ENCODE results near the gene DAPP1. TPM values are rescaled to one million over a fixed set of nuclear protein-coding genes. Genes with fewer than 3 reads are reported as not detected.

Gene DAPP1
- total RNA-seq, 1 experiment from 2014 or later: not detected

GRCh38 chr4:99876946-99877345 is 60.3 kb downstream of the DAPP1 start:
- CTCF ChIA-PET: no interaction called here
- intact Hi-C loops (cut with micrococcal nuclease; ENCODE audit: unreplicated experiment): no loop called here
- TF ChIP-seq EZH2 (IDR thresholded peaks at IDR 0.05; ENCODE audit: borderline replicate concordance, low read depth, low read length, poor library complexity, severe bottlenecking): no peak
- no peak for TF ChIP-seq CTCF (conservative IDR thresholded peaks at IDR 0.05; ENCODE audit: low read depth, low read length)

DNA sequence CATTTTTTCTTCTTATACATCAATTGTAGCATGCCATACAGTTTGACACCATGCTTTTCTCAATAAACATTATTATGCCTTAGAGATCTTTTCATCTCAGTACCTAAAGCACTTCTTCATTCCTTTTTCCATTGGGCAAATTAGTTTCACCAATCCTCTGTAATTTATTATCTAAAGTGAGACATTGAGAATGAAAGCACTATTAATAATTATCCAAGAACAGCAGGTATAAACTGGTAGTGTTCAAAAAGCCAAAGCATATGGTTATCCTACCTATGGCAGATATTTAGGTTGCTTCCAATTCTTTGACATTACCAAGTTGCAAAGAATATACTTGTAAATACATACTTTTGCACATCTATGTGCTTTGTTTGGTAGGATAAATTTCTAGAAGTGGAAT is 62.0 kb downstream of the DAPP1 start:
- no peak for DNase-seq (ENCODE audit: low spot score)
- POLR2A ChIA-PET (ENCODE audit: low non-redundant PET): no interaction called here
- Histone ChIP-seq H3K27me3 (replicated peaks; ENCODE audit: insufficient read depth, low read depth, low read length, poor library complexity) (no peaks in the 10 kb centered on the region), H3K9me3 (ENCODE audit: low read depth, low read length, poor library complexity, severe bottlenecking) (no peaks in the 10 kb centered on the region), H3K36me3 (ENCODE audit: insufficient read depth, low read length, poor library complexity, severe bottlenecking) (peaks cover 30% of the 10 kb centered on the region), H3K27ac (ENCODE audit: low read depth, low read length, poor library complexity, severe bottlenecking) (no peak overlapping the region), H3K4me1 (ENCODE audit: insufficient read depth, low read length, poor library complexity, severe bottlenecking) (no peaks in the 10 kb centered on the region), H3K4me3 (ENCODE audit: low read depth, low read length, poor library complexity, severe bottlenecking) (no peak overlapping the region)
- BruUV-seq (replicated peaks): no TSS peak
- TF ChIP-seq CTCF (conservative IDR thresholded peaks at IDR 0.05; ENCODE audit: low read depth, low read length) (no peak), EZH2 (IDR thresholded peaks at IDR 0.05; ENCODE audit: borderline replicate concordance, low read depth, low read length, poor library complexity, severe bottlenecking) (no peak)
- CTCF ChIA-PET: no interaction called here
- intact Hi-C loops (cut with micrococcal nuclease; ENCODE audit: unreplicated experiment): no loop called here

More at GRCh38 chr4:99876946-99877345, 60.3 kb downstream of the DAPP1 start:
- Histone ChIP-seq H3K4me3 (ENCODE audit: low read depth, low read length, poor library complexity, severe bottlenecking) (no peak overlapping the region), H3K27me3 (replicated peaks; ENCODE audit: insufficient read depth, low read depth, low read length, poor library complexity) (no peaks in the 10 kb centered on the region), H3K9me3 (ENCODE audit: low read depth, low read length, poor library complexity, severe bottlenecking) (no peaks in the 10 kb centered on the region), H3K36me3 (ENCODE audit: insufficient read depth, low read length, poor library complexity, severe bottlenecking) (peaks cover 20% of the 10 kb centered on the region), H3K4me1 (ENCODE audit: insufficient read depth, low read length, poor library complexity, severe bottlenecking) (no peaks in the 10 kb centered on the region), H3K27ac (ENCODE audit: low read depth, low read length, poor library complexity, severe bottlenecking) (no peak overlapping the region)
- no TSS peak for BruUV-seq (replicated peaks)
- POLR2A ChIA-PET (ENCODE audit: low non-redundant PET): no interaction called here
- DNase-seq (ENCODE audit: low spot score): no peak

DNA sequence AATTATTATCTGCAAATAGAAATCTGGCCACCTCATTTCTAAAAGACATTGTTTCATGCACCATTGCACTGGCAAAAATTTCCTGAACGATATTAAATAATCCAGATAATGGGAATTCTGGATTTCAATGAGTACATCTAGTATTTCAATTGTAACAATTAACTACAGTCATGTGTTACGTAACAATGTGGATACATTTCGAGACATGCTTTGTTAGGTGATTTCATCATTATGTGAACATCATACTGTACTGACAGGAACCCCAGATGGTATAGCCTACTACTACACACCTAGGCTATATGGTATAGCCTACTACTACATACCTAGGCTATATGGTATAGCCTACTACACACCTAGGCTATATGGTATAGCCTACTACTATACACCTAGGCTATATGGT is 62.8 kb downstream of the DAPP1 start:
- DNase-seq (ENCODE audit: low spot score): no peak
- peaks cover 36% of the 10 kb centered on the region for H3K36me3 ChIP-seq (ENCODE audit: insufficient read depth, low read length, poor library complexity, severe bottlenecking)
- no peak for TF ChIP-seq EZH2 (IDR thresholded peaks at IDR 0.05; ENCODE audit: borderline replicate concordance, low read depth, low read length, poor library complexity, severe bottlenecking)
- TF ChIP-seq CTCF (conservative IDR thresholded peaks at IDR 0.05; ENCODE audit: low read depth, low read length): no peak
- H3K9me3 ChIP-seq (ENCODE audit: low read depth, low read length, poor library complexity, severe bottlenecking): no peaks in the 10 kb centered on the region
- no peaks in the 10 kb centered on the region for H3K27me3 ChIP-seq (replicated peaks; ENCODE audit: insufficient read depth, low read depth, low read length, poor library complexity)
- ChIA-PET POLR2A (ENCODE audit: low non-redundant PET) (no interaction called here), CTCF (no interaction called here)
- no peak overlapping the region for H3K27ac ChIP-seq (ENCODE audit: low read depth, low read length, poor library complexity, severe bottlenecking)
- BruUV-seq (replicated peaks): no TSS peak
- no peaks in the 10 kb centered on the region for H3K4me1 ChIP-seq (ENCODE audit: insufficient read depth, low read length, poor library complexity, severe bottlenecking)
- no peak overlapping the region for H3K4me3 ChIP-seq (ENCODE audit: low read depth, low read length, poor library complexity, severe bottlenecking)
- intact Hi-C loops (cut with micrococcal nuclease; ENCODE audit: unreplicated experiment): no loop called here
